Small intestine (tissue), 7 donors: Measurements from ENCODE around the gene COL13A1. TPM values are rescaled to one million over a fixed set of nuclear protein-coding genes. Genes with fewer than 3 reads are reported as not detected.
A peak's percentile ranks its signal among the peaks of the same experiment; 100 is the strongest.

Experiments used
- DNase-seq, 2 donors: peaks; one replicate each; pipeline versions ENCODE4 v3.0.0 to v3.0.0-alpha.2; 2013
- FAIRE-seq: peaks from 2 replicates; lab custom pipeline; 2012; peaks lifted over from hg19 to GRCh38; lab: Jason Lieb, UNC
- H3K27ac ChIP-seq, 3 donors: one replicate each; pipeline ENCODE4 v1.5.1; 2013; ENCODE audit warnings: low read length in 2 of 3, mild to moderate bottlenecking in 2 of 3, control low read depth in 1 of 3, inconsistent platforms in 1 of 3, low read depth in 1 of 3, moderate library complexity in 1 of 3
- H3K27me3 ChIP-seq, 3 donors: one replicate each; pipeline ENCODE4 v1.6.1; 2013; ENCODE audit warnings: low read length in 3 of 3, inconsistent platforms in 1 of 3; ENCODE audit not compliant: control insufficient read depth in 3 of 3, insufficient read depth in 3 of 3
- H3K36me3 ChIP-seq, 3 donors: one replicate each; pipeline ENCODE4 v1.6.1; 2013; ENCODE audit warnings: low read length in 3 of 3, inconsistent platforms in 1 of 3, low read depth in 1 of 3, mild to moderate bottlenecking in 1 of 3, moderate library complexity in 1 of 3; ENCODE audit not compliant: control insufficient read depth in 3 of 3, insufficient read depth in 2 of 3
- H3K4me1 ChIP-seq, 3 donors: one replicate each; pipeline ENCODE4 v1.6.1; 2013; ENCODE audit warnings: low read length in 2 of 3, inconsistent platforms in 1 of 3, low read depth in 1 of 3, mild to moderate bottlenecking in 1 of 3, moderate library complexity in 1 of 3; ENCODE audit not compliant: control insufficient read depth in 3 of 3, insufficient read depth in 2 of 3
- H3K4me3 ChIP-seq, 3 donors: one replicate each; pipeline ENCODE4 v1.5.1; 2013; ENCODE audit warnings: low read length in 3 of 3, control low read depth in 1 of 3, inconsistent platforms in 1 of 3, low read depth in 1 of 3, mild to moderate bottlenecking in 1 of 3, moderate library complexity in 1 of 3
- H3K9me3 ChIP-seq, 2 donors: one replicate each; pipeline ENCODE4 v1.6.1; 2013; ENCODE audit warnings: low read depth in 1 of 2, low read length in 1 of 2; ENCODE audit not compliant: control insufficient read depth in 2 of 2, insufficient read depth in 1 of 2
- WGBS, 3 donors: extraction: QIAGEN DNeasy Blood & Tissue Kit; methylation state at CpG; one replicate each; pipeline ENCODE4 v1.1.7; 2013; 5-methylcytosine and 5-hydroxymethylcytosine counted together
- polyA plus RNA-seq, 4 donors: library from polyadenylated mRNA; stranded (reverse) in 3 of 4; unstranded in 1 of 4; fragments of 200-250 nt in 3 of 4; fragments of 120-200 nt in 1 of 4; gene quantifications; one replicate each; pipeline versions ENCODE4 v1.2.1 to v1.2.3, GENCODE V29; 2013
- donor health status: healthy with polysubstance abuse.
- donor health status: control.
- donor health status: control.
- donor health status: Bipolar disorder and iron deficiency.
- donor health status: healthy.

The COL13A1 gene
- polyA plus RNA-seq, 4 donors, result 0.45 to 6.6 (median 0.60) TPM

- peaks cover 8 to 47% (median 17%) of the 10 kb centered on the region in 3 donors for H3K4me1 ChIP-seq
- H3K27ac ChIP-seq, result peak overlapping the region in 1 of 3 donors; percentile 84
- 89 to 100% (median 93%) methylated on average over 1 of the region's 1 CpG for WGBS, 3 donors
- FAIRE-seq (no peak), DNase-seq (no peak)
- H3K36me3 ChIP-seq, result peaks cover 0 to 8% (median 0%) of the 10 kb centered on the region in 3 donors
- H3K9me3 ChIP-seq, result peaks cover 0 to 4% of the 10 kb centered on the region in 2 donors
- no peak overlapping the region for H3K4me3 ChIP-seq
- no peaks in the 10 kb centered on the region for H3K27me3 ChIP-seq
Measured at GRCh38 chr10:69894156-69894555, 92.5 kb downstream of the COL13A1 start.

GRCh38 chr10:69895759-69896158 is 94.1 kb downstream of the COL13A1 start:
- Histone ChIP-seq H3K9me3 (peaks cover 0 to 4% of the 10 kb centered on the region in 2 donors), H3K36me3 (no peaks in the 10 kb centered on the region), H3K27ac (no peak overlapping the region), H3K4me1 (peaks cover 4 to 47% (median 16%) of the 10 kb centered on the region in 3 donors), H3K27me3 (no peaks in the 10 kb centered on the region), H3K4me3 (no peak overlapping the region)
- DNase-seq, result no peak
- 70 to 89% (median 81%) methylated on average over 13 of the region's 13 CpGs for WGBS, 3 donors
- no peak for FAIRE-seq

- H3K9me3 ChIP-seq, result no peaks in the 10 kb centered on the region
- FAIRE-seq (no peak), DNase-seq (no peak)
- no peak overlapping the region for H3K4me3 ChIP-seq
- peaks cover under 1 to 48% (median 17%) of the 10 kb centered on the region in 3 donors for H3K4me1 ChIP-seq
- H3K36me3 ChIP-seq, result no peaks in the 10 kb centered on the region
- WGBS, 3 donors, result 73 to 83% (median 77%) methylated on average over 12 of the region's 12 CpGs
- H3K27me3 ChIP-seq, result no peaks in the 10 kb centered on the region
- H3K27ac ChIP-seq, result no peak overlapping the region
Measured at GRCh38 chr10:69896606-69897231, 95.0 kb downstream of the COL13A1 start.

- DNase-seq, result no peak
- no peak for FAIRE-seq
- no peak overlapping the region for H3K27ac ChIP-seq
- no peaks in the 10 kb centered on the region for H3K9me3 ChIP-seq
- H3K4me1 ChIP-seq, result peaks cover 0 to 51% (median 17%) of the 10 kb centered on the region in 3 donors
- H3K4me3 ChIP-seq, result no peak overlapping the region
- H3K27me3 ChIP-seq, result no peaks in the 10 kb centered on the region
- 83 to 90% (median 85%) methylated on average over 9 of the region's 9 CpGs for WGBS, 3 donors
- no peaks in the 10 kb centered on the region for H3K36me3 ChIP-seq
Measured at GRCh38 chr10:69897432-69897831, 95.7 kb downstream of the COL13A1 start.

- H3K4me3 ChIP-seq, result no peak overlapping the region
- FAIRE-seq (no peak), DNase-seq (no peak)
- peaks cover 0 to 56% (median 17%) of the 10 kb centered on the region in 3 donors for H3K4me1 ChIP-seq
- WGBS, 3 donors, result 60 to 82% (median 60%) methylated on average over 10 of the region's 10 CpGs
- H3K9me3 ChIP-seq, result no peaks in the 10 kb centered on the region
- no peaks in the 10 kb centered on the region for H3K36me3 ChIP-seq
- no peaks in the 10 kb centered on the region for H3K27me3 ChIP-seq
- H3K27ac ChIP-seq, result peak overlapping the region in 2 of 3 donors; percentile 50 to 58
Measured at GRCh38 chr10:69897999-69898398, 96.3 kb downstream of the COL13A1 start.

GRCh38 chr10:69898524-69898923 is 96.8 kb downstream of the COL13A1 start:
- peak; percentile 81 to 91 for DNase-seq
- no peak for FAIRE-seq
- Histone ChIP-seq H3K4me3 (no peak overlapping the region), H3K36me3 (no peaks in the 10 kb centered on the region), H3K9me3 (no peaks in the 10 kb centered on the region), H3K27ac (peak overlapping the region in 2 of 3 donors; percentile 50 to 69), H3K27me3 (no peaks in the 10 kb centered on the region), H3K4me1 (peaks cover 0 to 58% (median 17%) of the 10 kb centered on the region in 3 donors)
- WGBS, 3 donors, result 22 to 51% (median 32%) methylated on average over 10 of the region's 10 CpGs

GRCh38 chr10:69898941-69899340 is 97.2 kb downstream of the COL13A1 start:
- Histone ChIP-seq H3K27ac (peak overlapping the region in 2 of 3 donors; percentile 50 to 69), H3K27me3 (no peaks in the 10 kb centered on the region), H3K4me1 (peaks cover 0 to 58% (median 14%) of the 10 kb centered on the region in 3 donors), H3K9me3 (no peaks in the 10 kb centered on the region), H3K4me3 (no peak overlapping the region), H3K36me3 (no peaks in the 10 kb centered on the region)
- DNase-seq, result no peak
- 19 to 77% (median 32%) methylated on average over 2 of the region's 2 CpGs for WGBS, 3 donors
- no peak for FAIRE-seq

GRCh38 chr10:69899727-69900595 is 98.3 kb downstream of the COL13A1 start:
- peak overlapping the region in 2 of 3 donors; percentile 50 to 69 for H3K27ac ChIP-seq
- peaks cover 0 to 68% (median 8%) of the 10 kb centered on the region in 3 donors for H3K4me1 ChIP-seq
- 72 to 86% (median 79%) methylated on average over 12 of the region's 12 CpGs for WGBS, 3 donors
- no peaks in the 10 kb centered on the region for H3K27me3 ChIP-seq
- FAIRE-seq, result no peak
- no peaks in the 10 kb centered on the region for H3K36me3 ChIP-seq
- H3K9me3 ChIP-seq, result no peaks in the 10 kb centered on the region
- no peak overlapping the region for H3K4me3 ChIP-seq
- DNase-seq, result peak in 1 of 2 donors; percentile 40
